ENCODE measurements around the gene TOLLIP. TPM values are rescaled to one million over a fixed set of nuclear protein-coding genes. Genes with fewer than 3 reads are reported as not detected.
A peak's percentile ranks its signal among the peaks of the same experiment; 100 is the strongest.

TOLLIP gene
- total RNA-seq, 1 experiment from 2014 or later = 11.8 TPM

GRCh38 chr11:1310772-1311468 lies 1.5 kb upstream of the TOLLIP start:
- DNase-seq (ENCODE audit: low read depth) = no peak

- no peak for DNase-seq (ENCODE audit: low read depth)
These were observed 871 bp upstream of the TOLLIP start for GRCh38 chr11:1310318-1310687.

- DNase-seq (ENCODE audit: low read depth) = peak; percentile 45
These were observed 512 bp downstream of the TOLLIP start for GRCh38 chr11:1308743-1309497.

- no peak for DNase-seq (ENCODE audit: low read depth)
These were observed 1.3 kb downstream of the TOLLIP start for GRCh38 chr11:1307998-1308742.

- no peak for DNase-seq (ENCODE audit: low read depth)
These were observed 2.1 kb downstream of the TOLLIP start for GRCh38 chr11:1307163-1307870.

- no peak for DNase-seq (ENCODE audit: low read depth)
These were observed 3.0 kb downstream of the TOLLIP start for GRCh38 chr11:1306186-1307162.

DNA sequence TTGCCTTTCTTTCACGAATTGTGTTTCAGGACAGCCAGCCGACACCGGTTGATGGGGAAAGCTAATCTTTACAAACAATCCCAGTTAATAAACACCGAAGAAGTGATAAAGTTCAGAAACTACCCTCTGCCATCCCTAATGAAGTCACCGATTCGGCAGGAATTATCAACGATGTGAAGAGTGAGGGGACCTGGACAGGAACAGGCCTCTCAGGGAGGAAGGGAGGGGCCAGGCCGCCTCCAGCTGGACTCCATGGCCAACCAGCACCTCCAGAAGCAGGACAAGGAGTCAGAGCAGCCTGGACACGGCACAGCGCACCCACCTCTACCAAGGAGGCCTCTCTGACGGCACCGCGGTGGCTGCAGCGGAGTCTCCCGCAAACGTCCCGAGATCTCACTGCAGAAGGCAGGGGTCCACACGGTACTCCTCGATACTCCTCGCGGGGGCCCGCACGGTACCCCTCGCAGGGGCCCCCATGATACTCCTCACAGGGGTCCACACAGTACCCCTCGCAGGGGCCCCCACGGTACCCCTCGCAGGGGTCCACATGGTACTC lies 3.9 kb downstream of the TOLLIP start:
- DNase-seq (ENCODE audit: low read depth) = no peak

DNA sequence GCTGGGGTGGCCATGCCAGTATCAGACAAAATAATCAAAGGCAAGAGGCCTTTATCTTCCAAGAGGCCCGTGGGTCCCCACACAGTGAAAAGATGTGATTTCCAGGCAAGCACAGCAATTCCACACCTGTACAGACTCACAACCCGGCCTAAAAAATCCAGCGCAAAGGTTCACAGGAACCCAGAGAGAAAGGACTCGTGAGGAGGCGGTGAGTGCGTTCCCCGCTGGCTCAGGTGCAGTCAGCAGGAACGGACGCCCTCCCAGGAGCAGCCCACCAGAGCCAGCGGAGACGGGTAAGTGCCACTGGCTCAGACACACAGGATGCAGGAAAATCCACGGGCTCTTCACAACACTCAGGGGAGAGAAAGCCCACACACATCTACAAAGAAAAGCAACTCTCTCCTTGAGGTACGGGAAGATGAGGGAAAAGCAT lies 4.4 kb downstream of the TOLLIP start:
- no peak for DNase-seq (ENCODE audit: low read depth)

- no peak for DNase-seq (ENCODE audit: low read depth)
These were observed 5.1 kb downstream of the TOLLIP start for GRCh38 chr11:1304380-1304779.

DNA sequence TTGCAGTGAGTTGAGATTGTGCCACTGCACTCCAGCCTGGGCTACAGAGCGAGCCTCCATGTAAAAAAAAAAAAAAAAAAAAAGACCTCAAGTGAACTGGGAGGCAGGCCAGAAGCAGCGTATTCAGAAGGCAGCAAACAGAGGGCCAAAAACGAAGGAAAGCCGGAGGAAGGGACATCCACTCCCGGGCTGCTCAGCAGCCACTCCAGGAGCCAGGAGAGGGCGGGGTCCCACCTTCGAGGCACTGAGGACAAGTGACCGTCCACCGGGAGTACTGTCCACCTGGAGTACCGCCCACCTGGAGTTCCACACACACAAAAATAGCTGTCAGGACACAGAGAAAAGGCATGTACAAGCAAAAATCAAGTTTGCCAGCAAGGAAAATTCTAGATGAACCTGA lies 5.5 kb downstream of the TOLLIP start:
- DNase-seq (ENCODE audit: low read depth) = no peak

DNA sequence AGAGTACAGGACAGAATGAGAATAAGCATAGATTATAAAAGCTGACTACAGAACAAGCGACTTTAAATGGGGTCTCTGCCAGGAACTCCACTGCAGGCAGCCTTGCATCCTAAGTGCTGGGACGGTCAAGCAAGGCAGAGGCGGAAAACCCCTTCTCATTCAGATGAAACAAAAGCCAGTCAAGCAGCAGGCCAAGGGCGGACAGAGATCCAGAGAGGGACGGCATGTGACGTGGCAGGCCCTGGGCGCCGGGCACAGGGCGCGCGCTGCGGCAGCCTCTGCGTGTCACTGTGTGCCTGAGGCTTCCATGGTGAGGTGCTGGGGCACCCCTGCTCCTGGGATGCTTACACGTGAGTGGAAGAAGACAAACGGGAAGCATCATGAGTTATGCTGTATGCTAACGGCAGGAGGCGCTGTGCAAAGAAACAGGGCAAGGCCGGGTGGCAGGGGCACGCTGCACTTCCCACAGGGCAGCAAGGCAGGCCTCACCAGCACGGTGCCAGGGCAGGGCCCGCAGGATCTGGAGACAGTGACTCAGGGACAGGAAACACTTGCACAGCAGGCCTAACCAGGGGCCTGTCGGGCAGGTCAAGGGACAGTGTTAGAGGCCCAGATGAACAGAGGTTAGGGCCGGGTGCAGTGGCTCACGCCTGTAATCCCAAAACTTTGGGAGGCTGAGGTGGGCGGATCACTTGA lies 6.2 kb downstream of the TOLLIP start:
- no peak for DNase-seq (ENCODE audit: low read depth)

- DNase-seq (ENCODE audit: low read depth) = no peak
These were observed 6.8 kb downstream of the TOLLIP start for GRCh38 chr11:1302461-1303125.

- no peak for DNase-seq (ENCODE audit: low read depth)
These were observed 7.4 kb downstream of the TOLLIP start for GRCh38 chr11:1302041-1302460.

DNA sequence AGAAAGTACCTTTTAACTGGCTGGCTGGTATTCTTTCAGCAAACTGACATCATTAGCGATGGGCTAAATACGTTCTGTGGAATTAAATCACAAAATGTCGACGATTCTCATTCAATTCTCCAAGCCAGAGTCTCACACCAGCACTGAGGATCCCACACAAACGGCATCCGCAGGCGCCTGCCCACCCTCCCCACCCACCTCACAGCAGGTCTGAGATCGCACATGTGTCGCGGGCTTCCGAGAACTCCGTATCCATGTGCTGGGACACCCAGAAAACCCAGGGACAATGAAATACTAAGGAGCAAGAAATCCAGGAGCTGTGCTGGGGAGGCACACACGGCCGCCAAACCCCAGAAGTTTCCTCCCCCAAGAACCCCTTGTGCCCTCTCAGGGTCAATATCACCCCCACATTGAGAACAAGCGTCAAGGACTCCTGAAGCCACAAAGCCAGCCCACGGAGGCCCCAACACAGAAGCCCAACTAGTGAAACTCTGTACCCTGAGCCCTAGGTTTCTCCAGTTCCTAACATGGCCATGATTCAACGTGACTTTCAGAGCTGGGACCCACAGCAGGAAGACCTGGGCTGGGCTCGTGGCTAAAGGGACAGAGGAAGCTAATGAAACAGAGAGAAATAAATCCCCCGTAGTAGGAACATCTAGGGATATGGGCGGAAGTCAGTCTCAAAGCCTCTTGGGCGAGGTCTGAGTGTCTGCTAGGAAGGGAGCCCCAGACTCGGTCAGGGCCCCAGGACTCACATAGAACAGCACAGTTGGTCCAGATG lies 8.0 kb downstream of the TOLLIP start:
- no peak for DNase-seq (ENCODE audit: low read depth)

- DNase-seq (ENCODE audit: low read depth) = no peak
These were observed 8.8 kb downstream of the TOLLIP start for GRCh38 chr11:1300569-1301187.

GRCh38 chr11:1300121-1300520 lies 9.3 kb downstream of the TOLLIP start:
- DNase-seq (ENCODE audit: low read depth) = no peak

DNA sequence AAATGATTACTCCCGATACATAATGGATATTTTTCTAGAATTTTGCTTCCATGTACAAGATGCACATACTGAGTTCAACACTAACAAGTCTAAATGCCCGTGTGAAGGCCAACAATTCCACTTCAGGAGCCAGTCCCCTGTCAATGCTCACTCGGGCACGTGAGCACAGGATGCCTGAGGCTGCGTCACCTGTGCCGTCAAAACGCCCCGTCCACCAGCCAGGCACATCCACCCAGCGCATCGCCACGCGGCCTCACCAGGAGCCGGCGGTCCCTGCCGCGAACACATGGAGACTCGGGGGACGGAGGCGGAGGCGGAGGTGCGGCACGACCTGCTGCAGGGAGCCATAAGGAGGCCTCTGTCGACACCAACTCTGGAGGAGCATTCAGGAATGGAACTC lies 9.8 kb downstream of the TOLLIP start:
- no peak for DNase-seq (ENCODE audit: low read depth)

Measured in RPMI7951 (cell line).